ENCODE results near the gene SFMBT2.

Gene SFMBT2

DNA sequence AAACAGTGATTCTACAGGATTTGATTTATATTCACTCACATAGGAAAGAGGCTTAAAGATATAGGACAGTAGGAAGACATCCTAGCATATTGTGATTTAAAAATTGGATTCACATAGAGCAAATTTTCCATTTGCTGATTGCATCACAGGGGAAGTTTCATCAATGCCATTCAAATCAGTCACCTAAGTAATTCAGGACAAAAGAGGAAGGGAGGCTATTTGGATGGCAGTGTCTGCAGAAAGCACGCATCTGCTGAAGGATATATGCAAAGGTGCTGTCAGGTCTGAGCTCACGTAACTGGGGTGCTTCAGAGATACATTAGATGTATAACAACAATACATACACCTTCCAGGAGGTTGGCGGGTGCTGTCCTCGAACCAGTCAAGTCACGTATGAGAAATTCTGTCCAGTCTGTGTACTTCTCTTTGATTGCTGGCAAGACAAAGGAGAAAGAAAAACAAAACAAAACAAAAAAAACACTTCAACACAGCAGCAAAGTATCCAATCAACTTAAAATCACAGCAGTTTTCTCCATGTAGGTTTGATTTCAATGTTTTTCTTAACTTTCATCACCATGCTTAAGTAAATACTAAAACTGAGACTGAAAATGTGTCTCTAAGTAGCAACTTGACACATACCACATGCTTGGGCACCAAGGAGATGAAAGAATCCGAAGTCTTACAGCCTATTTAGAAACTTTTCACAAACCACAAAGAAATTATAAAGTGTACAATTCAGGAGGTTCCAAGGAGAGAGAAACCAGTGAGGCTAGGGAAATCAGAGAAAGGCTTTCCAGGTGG, 125.1 kb downstream of the SFMBT2 start:
- H2AFZ ChIP-seq (ENCODE audit: low read depth): no peak overlapping the region
- H3K27ac ChIP-seq: peak overlapping the region; percentile 39; the same call in 1 of the 2 replicates
- H3K9ac ChIP-seq: no peak overlapping the region
- TF ChIP-seq CTCF (conservative IDR thresholded peaks at IDR 0.05; ENCODE audit: low read depth, low read length): no peak
- peaks cover 70% of the 10 kb centered on the region for H3K79me2 ChIP-seq (ENCODE audit: insufficient read depth, low read depth)
- peaks cover 33% of the 10 kb centered on the region for H3K4me1 ChIP-seq (ENCODE audit: low read depth, poor library complexity, severe bottlenecking)
- no peak overlapping the region for H3K4me3 ChIP-seq (IDR thresholded peaks at IDR 0.05; ENCODE audit: insufficient read depth, low read depth, low read length)
- peak overlapping the region; percentile 9; the same call in 1 of the 2 replicates for H3K4me2 ChIP-seq
- no peaks in the 10 kb centered on the region for H3K27me3 ChIP-seq (ENCODE audit: insufficient read depth, low read depth)
- no peaks in the 10 kb centered on the region for H3K36me3 ChIP-seq (ENCODE audit: insufficient read depth)
- H4K20me1 ChIP-seq (ENCODE audit: insufficient read depth): peaks cover 33% of the 10 kb centered on the region

- peaks cover 24% of the 10 kb centered on the region for H4K20me1 ChIP-seq (ENCODE audit: insufficient read depth)
- H3K79me2 ChIP-seq (ENCODE audit: insufficient read depth, low read depth): peaks cover 47% of the 10 kb centered on the region
- no peaks in the 10 kb centered on the region for H3K36me3 ChIP-seq (ENCODE audit: insufficient read depth)
- H3K9ac ChIP-seq: no peak overlapping the region
- peaks cover 28% of the 10 kb centered on the region for H3K4me1 ChIP-seq (ENCODE audit: low read depth, poor library complexity, severe bottlenecking)
- H3K27me3 ChIP-seq (ENCODE audit: insufficient read depth, low read depth): no peaks in the 10 kb centered on the region
- TF ChIP-seq CTCF (conservative IDR thresholded peaks at IDR 0.05; ENCODE audit: low read depth, low read length): no peak
- no peak overlapping the region for H2AFZ ChIP-seq (ENCODE audit: low read depth)
- no peak overlapping the region for H3K4me2 ChIP-seq
- no peak overlapping the region for H3K4me3 ChIP-seq (IDR thresholded peaks at IDR 0.05; ENCODE audit: insufficient read depth, low read depth, low read length)
- no peak overlapping the region for H3K27ac ChIP-seq
Observed at GRCh38 chr10:7283246-7283645, 127.6 kb downstream of the SFMBT2 start.

GRCh38 chr10:7282457-7282856, 128.4 kb downstream of the SFMBT2 start:
- no peak for TF ChIP-seq CTCF (conservative IDR thresholded peaks at IDR 0.05; ENCODE audit: low read depth, low read length)
- no peak overlapping the region for H2AFZ ChIP-seq (ENCODE audit: low read depth)
- no peaks in the 10 kb centered on the region for H3K36me3 ChIP-seq (ENCODE audit: insufficient read depth)
- H3K4me1 ChIP-seq (ENCODE audit: low read depth, poor library complexity, severe bottlenecking): peaks cover 24% of the 10 kb centered on the region
- peaks cover 21% of the 10 kb centered on the region for H4K20me1 ChIP-seq (ENCODE audit: insufficient read depth)
- no peak overlapping the region for H3K27ac ChIP-seq
- H3K79me2 ChIP-seq (ENCODE audit: insufficient read depth, low read depth): peaks cover 39% of the 10 kb centered on the region
- H3K9ac ChIP-seq: no peak overlapping the region
- no peaks in the 10 kb centered on the region for H3K27me3 ChIP-seq (ENCODE audit: insufficient read depth, low read depth)
- H3K4me2 ChIP-seq: no peak overlapping the region
- H3K4me3 ChIP-seq (IDR thresholded peaks at IDR 0.05; ENCODE audit: insufficient read depth, low read depth, low read length): no peak overlapping the region

GRCh38 chr10:7281429-7281828, 129.4 kb downstream of the SFMBT2 start:
- no peak overlapping the region for H3K4me2 ChIP-seq
- H2AFZ ChIP-seq (ENCODE audit: low read depth): no peak overlapping the region
- H3K9ac ChIP-seq: no peak overlapping the region
- H3K4me3 ChIP-seq (IDR thresholded peaks at IDR 0.05; ENCODE audit: insufficient read depth, low read depth, low read length): no peak overlapping the region
- H3K36me3 ChIP-seq (ENCODE audit: insufficient read depth): no peaks in the 10 kb centered on the region
- no peak for TF ChIP-seq CTCF (conservative IDR thresholded peaks at IDR 0.05; ENCODE audit: low read depth, low read length)
- no peaks in the 10 kb centered on the region for H3K27me3 ChIP-seq (ENCODE audit: insufficient read depth, low read depth)
- no peak overlapping the region for H3K27ac ChIP-seq
- H3K4me1 ChIP-seq (ENCODE audit: low read depth, poor library complexity, severe bottlenecking): peaks cover 16% of the 10 kb centered on the region
- peaks cover 36% of the 10 kb centered on the region for H3K79me2 ChIP-seq (ENCODE audit: insufficient read depth, low read depth)
- peaks cover 15% of the 10 kb centered on the region for H4K20me1 ChIP-seq (ENCODE audit: insufficient read depth)

Data from KMS-11 (cell line).